Adipocyte (in vitro differentiated cells): ENCODE data around the gene SENP6.
"Not testable (repeated sequence)": the region's sequence is repeated elsewhere in the genome, so short reads cannot be mapped to it uniquely, and the experiment has no call there.

Source experiments
- DNase-seq: peaks from one replicate; pipeline ENCODE4 v3.0.0-alpha.2; 2015; ENCODE audit warnings: low read depth
- H3K27me3 ChIP-seq: replicated peaks from 2 replicates; pipeline ENCODE4 v1.7.0; 2013; ENCODE audit warnings: mild to moderate bottlenecking, low read length, moderate library complexity; ENCODE audit not compliant: control insufficient read depth, insufficient read depth
- H3K36me3 ChIP-seq: 2 replicates; pipeline ENCODE4 v1.7.0; 2013; ENCODE audit warnings: low read length, mild to moderate bottlenecking, moderate library complexity; ENCODE audit not compliant: control insufficient read depth, insufficient read depth, severe bottlenecking
- H3K4me1 ChIP-seq: 2 replicates; pipeline ENCODE4 v1.7.0; 2013; ENCODE audit warnings: mild to moderate bottlenecking, low read length, moderate library complexity; ENCODE audit not compliant: control insufficient read depth, insufficient read depth
- H3K4me3 ChIP-seq: 2 replicates; pipeline ENCODE4 v1.7.0; 2013; ENCODE audit warnings: mild to moderate bottlenecking, low read length, moderate library complexity
- H3K9ac ChIP-seq: 2 replicates; pipeline ENCODE4 v1.7.0; 2013; ENCODE audit warnings: mild to moderate bottlenecking, low read length, moderate library complexity
- H3K9me3 ChIP-seq: 2 replicates; pipeline ENCODE4 v1.7.0; 2013; ENCODE audit warnings: mild to moderate bottlenecking, low read length, moderate library complexity; ENCODE audit not compliant: control insufficient read depth

The SENP6 gene

DNA sequence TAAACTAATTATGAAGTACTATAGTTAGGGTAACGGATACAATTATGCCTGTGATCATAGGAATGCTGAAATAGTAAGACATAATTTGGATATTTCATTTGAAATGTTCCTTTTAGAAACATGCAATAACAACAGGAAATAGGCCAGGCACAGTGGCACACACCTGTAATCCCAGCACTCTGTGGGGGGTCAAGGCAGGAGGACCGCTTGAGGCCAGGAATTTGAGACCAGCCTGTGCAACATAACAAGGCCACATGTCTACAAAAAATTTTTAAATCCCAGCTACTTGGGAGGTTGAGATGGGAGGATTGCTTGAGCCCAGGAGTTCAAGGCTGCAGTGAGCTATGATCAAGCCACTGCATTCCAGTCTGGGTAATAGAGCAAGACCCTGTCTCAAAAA, 121.7 kb downstream of the SENP6 start:
- Histone ChIP-seq H3K27me3 (no peaks in the 10 kb centered on the region), H3K9me3 (no peaks in the 10 kb centered on the region), H3K9ac (no peak overlapping the region), H3K4me3 (no peak overlapping the region), H3K36me3 (no peaks in the 10 kb centered on the region), H3K4me1 (no peaks in the 10 kb centered on the region)
- no peak for DNase-seq

DNA sequence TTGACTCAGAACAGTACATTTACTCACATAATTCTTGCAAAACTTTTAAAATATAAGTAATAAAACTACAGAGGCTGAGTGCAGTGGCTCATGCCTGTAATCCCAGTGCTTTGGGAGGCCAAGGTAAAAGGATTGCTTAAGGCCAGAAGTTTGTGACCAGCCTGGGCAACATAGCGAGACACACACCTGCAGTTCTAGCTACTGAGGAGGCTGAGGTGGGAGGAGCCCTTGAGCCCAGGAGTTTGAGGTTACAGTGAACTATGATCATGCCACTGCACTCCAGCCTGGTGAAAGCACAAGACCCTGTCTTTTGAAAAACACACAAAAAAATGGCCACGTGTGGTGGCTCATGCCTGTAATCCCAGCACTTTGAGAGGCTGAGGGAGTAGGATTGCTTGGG, 125.5 kb downstream of the SENP6 start:
- no peak for DNase-seq
- H3K27me3 ChIP-seq = no peaks in the 10 kb centered on the region
- H3K9me3 ChIP-seq = no peaks in the 10 kb centered on the region
- no peaks in the 10 kb centered on the region for H3K36me3 ChIP-seq
- H3K4me3 ChIP-seq = no peak overlapping the region
- H3K4me1 ChIP-seq = no peaks in the 10 kb centered on the region
- no peak overlapping the region for H3K9ac ChIP-seq

DNA sequence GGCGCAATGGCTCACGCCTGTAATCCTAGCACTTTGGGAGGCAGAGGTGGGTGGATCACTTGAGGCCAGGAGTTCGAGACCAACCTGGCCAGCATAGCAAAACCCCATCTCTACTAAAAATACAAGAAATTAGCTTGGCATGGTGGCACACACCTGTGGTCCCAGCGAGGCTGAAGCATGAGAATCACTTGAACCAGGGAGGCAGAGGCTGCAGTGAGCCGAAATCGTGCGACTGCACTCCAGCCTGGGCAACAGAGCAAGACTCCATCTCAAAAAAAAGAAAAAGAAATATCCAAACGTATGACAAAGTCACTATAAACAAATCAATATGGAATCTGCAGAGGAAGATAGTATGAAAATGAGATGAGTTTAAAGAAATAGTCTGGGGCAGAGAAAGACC, 129.3 kb downstream of the SENP6 start:
- H3K9me3 ChIP-seq, H3K27me3 ChIP-seq, H3K4me1 ChIP-seq, H3K9ac ChIP-seq, H3K4me3 ChIP-seq, H3K36me3 ChIP-seq, DNase-seq: not testable (repeated sequence)

DNA sequence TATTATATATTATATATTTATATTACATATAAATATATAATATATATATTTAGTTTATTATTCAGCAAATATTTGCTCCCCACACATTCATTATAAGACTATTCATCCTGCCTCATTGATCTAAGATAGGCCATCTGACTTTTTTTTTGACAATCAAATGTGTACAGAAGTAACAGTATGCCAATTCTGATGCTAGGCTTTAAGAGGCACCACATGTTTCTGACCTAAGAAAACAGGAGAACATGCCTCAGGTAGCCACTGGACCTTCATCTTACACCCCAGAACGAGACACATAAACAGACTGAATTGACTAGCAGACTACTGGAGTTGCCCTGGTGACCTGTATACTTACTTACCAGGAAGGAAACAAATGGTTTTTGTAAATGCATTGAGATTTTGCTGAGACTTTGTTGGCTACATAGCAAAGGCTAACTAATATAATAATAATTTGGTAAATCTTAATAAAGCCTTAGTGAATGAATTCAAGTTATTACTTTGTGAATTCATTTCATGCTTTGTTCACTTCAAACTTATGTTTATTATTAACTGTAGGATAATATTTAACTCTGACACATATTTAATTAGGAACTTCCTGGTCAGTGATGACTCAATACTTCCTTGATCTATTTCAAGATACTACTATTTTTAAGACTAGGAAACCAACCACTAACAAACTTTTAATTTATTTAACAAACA, 134.0 kb downstream of the SENP6 start:
- peak; percentile 34 for DNase-seq

DNA sequence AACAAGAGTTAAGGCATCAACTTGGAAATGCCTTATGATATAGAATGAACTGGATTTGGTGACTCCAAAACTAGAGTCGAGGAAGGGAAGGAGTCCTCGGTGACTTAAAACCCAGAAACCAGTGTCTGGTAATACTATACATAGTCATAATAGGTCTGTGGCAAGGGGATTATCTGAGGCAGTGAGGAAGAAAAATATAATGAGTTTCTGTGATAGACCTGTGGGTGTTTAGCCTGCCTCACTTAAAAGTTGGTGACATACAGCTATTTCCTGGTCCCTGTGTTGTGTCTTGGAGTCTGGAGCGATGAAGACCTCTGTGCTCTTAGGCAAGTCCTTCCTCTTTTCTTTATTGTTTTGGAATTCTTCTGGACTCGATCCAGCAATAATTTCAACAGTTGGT, 142.3 kb downstream of the SENP6 start:
- Histone ChIP-seq H3K9me3 (no peaks in the 10 kb centered on the region), H3K36me3 (no peaks in the 10 kb centered on the region), H3K9ac (no peak overlapping the region), H3K4me3 (no peak overlapping the region), H3K4me1 (no peaks in the 10 kb centered on the region), H3K27me3 (no peaks in the 10 kb centered on the region)
- no peak for DNase-seq

More for the DNA sequence above, 134.0 kb downstream of the SENP6 start:
- no peaks in the 10 kb centered on the region for H3K36me3 ChIP-seq
- no peaks in the 10 kb centered on the region for H3K27me3 ChIP-seq
- H3K9ac ChIP-seq = no peak overlapping the region
- H3K9me3 ChIP-seq = no peaks in the 10 kb centered on the region
- H3K4me3 ChIP-seq = no peak overlapping the region
- H3K4me1 ChIP-seq = peaks cover 11% of the 10 kb centered on the region

DNA sequence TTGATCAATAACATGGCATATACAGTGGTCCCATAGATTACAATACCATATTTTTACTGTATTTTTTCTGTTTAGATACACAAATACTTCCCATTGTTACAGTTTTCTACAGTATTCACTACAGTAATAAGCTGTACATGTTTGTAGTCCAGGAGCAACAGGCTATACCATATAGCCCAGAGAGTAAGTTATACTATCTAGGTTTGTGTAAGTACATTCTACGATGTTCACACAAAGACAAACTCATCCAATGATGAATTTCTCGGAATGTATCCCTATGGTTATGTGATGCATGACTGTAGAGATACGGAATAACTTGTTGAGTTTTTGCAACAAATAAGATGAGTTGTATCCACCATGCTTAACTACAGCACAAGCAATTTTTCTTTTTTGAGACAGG, 143.7 kb downstream of the SENP6 start:
- Histone ChIP-seq H3K9ac (no peak overlapping the region), H3K9me3 (no peaks in the 10 kb centered on the region), H3K4me3 (no peak overlapping the region), H3K27me3 (no peaks in the 10 kb centered on the region), H3K36me3 (no peaks in the 10 kb centered on the region), H3K4me1 (no peaks in the 10 kb centered on the region)
- DNase-seq = no peak

DNA sequence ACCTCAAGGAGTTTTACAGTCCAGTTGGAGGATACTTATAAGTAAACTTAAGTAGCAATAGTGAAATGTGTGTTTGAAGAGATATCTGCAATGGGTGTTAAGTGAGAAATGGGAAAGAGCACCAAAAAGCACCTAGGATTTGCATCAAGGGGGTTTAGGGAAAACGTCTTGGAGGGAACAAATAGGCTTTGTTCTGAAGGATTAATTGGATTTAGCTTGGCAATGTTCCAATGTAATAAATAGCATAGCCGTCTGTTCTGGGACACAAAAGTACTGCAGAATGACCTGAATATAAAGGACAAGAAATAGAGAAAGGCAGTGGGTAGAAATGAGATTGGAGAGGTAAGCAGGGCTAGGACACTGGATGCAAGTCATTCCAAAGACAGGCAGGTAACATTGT, 144.5 kb downstream of the SENP6 start:
- Histone ChIP-seq H3K9ac (no peak overlapping the region), H3K4me1 (peaks cover 4% of the 10 kb centered on the region), H3K36me3 (no peaks in the 10 kb centered on the region), H3K9me3 (no peaks in the 10 kb centered on the region), H3K4me3 (no peak overlapping the region), H3K27me3 (no peaks in the 10 kb centered on the region)
- DNase-seq = no peak

DNA sequence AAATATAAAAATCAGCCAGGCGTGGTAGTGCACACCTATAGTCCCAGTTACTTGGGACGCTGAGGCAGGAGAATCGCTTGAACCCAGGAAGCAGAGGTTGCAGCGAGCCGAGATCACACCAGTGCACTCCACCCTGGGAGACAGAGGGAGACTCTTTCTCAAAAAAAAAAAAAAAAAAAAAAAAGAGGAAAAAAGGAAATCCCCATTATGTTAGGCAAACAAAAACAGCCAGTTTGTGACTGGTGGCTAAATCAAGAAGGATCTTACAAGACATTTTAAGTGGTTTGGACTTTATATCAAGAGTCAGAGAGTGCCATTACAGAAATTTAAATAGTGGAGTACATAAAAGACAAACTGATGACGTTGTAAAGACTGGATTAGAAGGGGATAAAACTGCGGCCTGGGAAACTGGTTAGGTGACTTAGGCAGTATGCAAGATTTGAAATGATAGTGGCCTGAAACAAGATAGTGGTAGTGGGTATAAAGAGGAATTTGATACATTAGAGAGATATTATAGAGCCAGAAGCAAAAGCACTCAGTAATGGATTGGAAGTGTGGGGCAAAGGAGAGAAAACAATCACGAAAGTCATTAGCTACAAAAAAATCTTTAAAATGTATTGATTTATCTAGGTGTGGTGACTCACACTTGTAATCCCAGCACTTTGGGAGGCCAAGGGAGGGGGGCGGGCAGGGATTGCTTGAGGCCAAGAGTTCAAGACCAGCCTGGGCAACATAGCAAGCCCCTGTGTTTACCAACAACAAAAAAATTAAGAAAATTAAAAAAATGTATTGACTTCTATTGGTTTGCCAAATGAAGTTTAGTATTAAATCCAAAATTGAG, 145.7 kb downstream of the SENP6 start:
- no peak for DNase-seq
- Histone ChIP-seq H3K9me3 (no peaks in the 10 kb centered on the region), H3K4me3 (no peak overlapping the region), H3K36me3 (no peaks in the 10 kb centered on the region), H3K9ac (no peak overlapping the region), H3K4me1 (peaks cover 4% of the 10 kb centered on the region), H3K27me3 (no peaks in the 10 kb centered on the region)

DNA sequence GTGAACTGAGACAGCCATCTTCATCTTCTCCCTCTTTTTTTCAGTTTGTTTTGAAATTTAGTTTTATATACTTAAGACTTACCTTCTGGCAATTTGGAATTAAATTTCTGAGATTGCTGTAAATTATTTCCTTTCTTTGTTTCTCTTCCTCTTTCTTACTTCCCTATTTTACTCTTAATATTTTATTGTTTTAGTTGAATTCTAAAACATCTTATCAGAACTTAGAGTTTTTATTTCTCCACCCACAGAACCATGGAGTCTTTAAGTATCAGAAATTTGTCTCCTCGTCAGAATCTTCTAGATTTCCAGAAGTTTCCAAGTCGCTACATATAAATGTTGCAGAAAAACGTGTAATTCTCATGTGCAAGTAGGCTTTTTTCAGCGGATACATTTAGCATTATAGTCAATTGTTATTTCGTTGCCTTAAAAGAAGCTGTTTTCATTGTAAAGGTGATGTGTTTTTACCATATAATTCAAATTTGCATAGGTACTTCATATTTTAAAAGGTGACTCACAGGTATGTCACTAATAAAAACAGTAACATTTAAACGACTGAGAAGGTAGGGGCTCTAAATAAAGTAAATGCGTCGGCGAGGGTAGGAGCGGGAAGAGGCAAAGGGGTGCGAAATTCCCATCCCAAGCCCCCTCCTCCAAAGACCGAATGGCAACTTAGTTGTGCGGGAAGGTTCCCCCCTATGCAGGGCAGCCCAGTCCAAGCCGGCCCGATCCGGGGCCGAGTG, 146.5 kb downstream of the SENP6 start:
- H3K27me3 ChIP-seq = no peaks in the 10 kb centered on the region

DNA sequence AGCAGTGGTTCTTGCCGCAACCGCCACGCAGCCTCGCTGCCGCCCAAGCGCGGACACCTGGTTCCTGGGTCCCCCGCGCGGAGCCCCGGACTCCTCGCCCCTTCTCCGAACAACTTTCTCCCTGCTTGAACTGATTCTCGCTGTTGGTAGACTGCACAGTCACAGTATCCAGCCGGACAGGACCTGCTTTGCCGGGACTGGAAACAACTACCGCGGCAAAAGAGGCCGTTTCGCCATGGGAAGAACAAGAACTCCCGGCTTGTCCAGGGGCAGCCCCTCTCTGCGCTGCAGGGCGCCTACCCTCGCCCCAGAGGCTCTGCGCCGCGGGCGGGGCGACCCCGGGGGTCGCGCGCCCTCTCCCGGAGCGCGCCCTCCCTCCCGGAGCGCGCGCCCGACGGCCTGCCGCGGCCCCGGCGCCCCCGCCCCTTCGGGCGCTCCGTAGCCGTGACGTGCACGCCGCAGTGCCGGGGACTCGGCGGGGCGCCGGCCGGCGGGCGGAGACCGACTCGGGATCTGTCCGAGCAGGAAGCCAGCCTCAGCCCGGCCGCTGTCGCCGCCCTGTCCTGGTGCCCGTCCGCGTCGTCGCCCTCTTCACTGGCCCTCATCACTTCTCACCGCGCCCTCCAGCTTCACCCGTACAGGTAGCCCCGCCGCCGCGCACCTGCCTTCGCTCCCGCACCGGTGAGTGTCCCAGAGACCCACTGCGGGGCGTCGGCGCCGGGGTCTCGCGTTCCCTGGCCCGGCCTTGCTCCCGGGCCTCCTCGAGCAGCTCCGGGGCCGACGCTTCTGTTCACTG, 147.3 kb downstream of the SENP6 start, which contains the start of gene MYO6:
MYO6 (plus strand) TSS at position 497 of the 796 bp plus-strand sequence. CDS start 68,309 bp downstream, outside the sequence.
- Histone ChIP-seq H3K4me1 (peaks cover 11% of the 10 kb centered on the region), H3K4me3 (peak within 1 kb of the TSS; percentile 95), H3K9me3 (no peaks in the 10 kb centered on the region), H3K9ac (peak within 1 kb of the TSS; percentile 95), H3K27me3 (no peaks in the 10 kb centered on the region), H3K36me3 (no peaks in the 10 kb centered on the region)
- peak; percentile 87 for DNase-seq

More for the DNA sequence above, 146.5 kb downstream of the SENP6 start:
- Histone ChIP-seq H3K36me3 (no peaks in the 10 kb centered on the region), H3K4me3 (peak overlapping the region; percentile 95), H3K9me3 (no peaks in the 10 kb centered on the region), H3K9ac (peak overlapping the region; percentile 95), H3K4me1 (peaks cover 4% of the 10 kb centered on the region)
- DNase-seq = no peak
